SK-N-SH (cell line): ENCODE data around the gene MGST2.

ENCODE experiments used
- CTCF ChIP-seq: fragments of 200-600 bp; sonication (generic); IDR thresholded peaks from 2 replicates; pipeline ENCODE4 v1.6.1; 2017; ENCODE audit warnings: antibody characterized with exemption, mild to moderate bottlenecking, moderate library complexity
- ELF1 ChIP-seq: IDR thresholded peaks from 2 replicates; pipeline ENCODE4 v1.4.0; 2012
- EP300 ChIP-seq, 2 experiments: IDR thresholded peaks; 2 replicates each; pipeline versions ENCODE4 v1.4.0 to v1.6.1; 2012; ENCODE audit warnings: borderline replicate concordance in 1 of 2, low read depth in 1 of 2, low read length in 1 of 2
- EZH2phosphoT487 ChIP-seq: fragments of 200-600 bp; sonication (generic); IDR thresholded peaks from 2 replicates; pipeline ENCODE4 v1.6.1; 2017; ENCODE audit warnings: low read depth, mixed run types, mild to moderate bottlenecking, antibody characterized with exemption, moderate library complexity, borderline replicate concordance
- FOXJ3 ChIP-seq: sonication (generic); formaldehyde crosslinking; IDR thresholded peaks from 2 replicates; pipeline ENCODE4 v1.5.1; 2020; ENCODE audit warnings: mild to moderate bottlenecking, missing genetic modification reagents
- GABPA ChIP-seq: IDR thresholded peaks from 2 replicates; pipeline ENCODE4 v1.4.0; 2012; ENCODE audit warnings: low read depth, mild to moderate bottlenecking
- JUND ChIP-seq: IDR thresholded peaks from 2 replicates; pipeline ENCODE4 v1.4.0; 2012
- MAX ChIP-seq: IDR thresholded peaks from 2 replicates; pipeline ENCODE4 v1.4.0; 2012; ENCODE audit warnings: low read depth
- RAD21 ChIP-seq: IDR thresholded peaks from 2 replicates; pipeline ENCODE4 v1.6.1; 2012; ENCODE audit warnings: mild to moderate bottlenecking, low read length
- REST ChIP-seq: IDR thresholded peaks from 2 replicates; pipeline ENCODE4 v1.6.1; 2012; ENCODE audit warnings: mild to moderate bottlenecking, low read depth, low read length, moderate library complexity
- RFX5 ChIP-seq: IDR thresholded peaks from 2 replicates; pipeline ENCODE4 v1.6.1; 2012; ENCODE audit warnings: mild to moderate bottlenecking, improper control_type of control experiment, low read length
- RXRA ChIP-seq: IDR thresholded peaks from 2 replicates; pipeline ENCODE4 v1.4.0; 2012; ENCODE audit warnings: low read depth, mild to moderate bottlenecking, borderline replicate concordance
- TAF1 ChIP-seq: IDR thresholded peaks from 2 replicates; pipeline ENCODE4 v1.6.1; 2012; ENCODE audit warnings: low read depth, mild to moderate bottlenecking, low read length, moderate library complexity, borderline replicate concordance
- USF2 ChIP-seq: fragments of 150-350 bp; IDR thresholded peaks from 2 replicates; pipeline ENCODE4 v1.6.1; 2017; ENCODE audit warnings: antibody characterized with exemption, low read length, low read depth, borderline replicate concordance

GRCh38 chr4:139663561-139664138 is 2.0 kb upstream of the MGST2 start:
- TF ChIP-seq RXRA (no peak), CTCF (no peak), TAF1 (no peak), EP300 (IDR thresholded peaks at IDR 0.05; ENCODE audit: borderline replicate concordance in 1 of 2, low read depth in 1 of 2, low read length in 1 of 2) (no peak), USF2 (no peak), REST (no peak), MAX (no peak), RAD21 (no peak), FOXJ3 (no peak), ELF1 (no peak), RFX5 (no peak), EZH2phosphoT487 (no peak), GABPA (no peak), JUND (no peak)
